KOPT-K1 (cell line): Measurements from ENCODE around the gene ABCB10.
"Not testable (repeated sequence)": the region's sequence is repeated elsewhere in the genome, so short reads cannot be mapped to it uniquely, and the experiment has no call there.

Experiments
- H3K27ac ChIP-seq: fragments of 200-600 bp; sonication (generic); 2 replicates; pipeline ENCODE4 v1.5.1; 2016; ENCODE audit warnings: antibody characterized with exemption, mild to moderate bottlenecking, low read depth, low read length; ENCODE audit not compliant: poor library complexity, severe bottlenecking
- H3K36me3 ChIP-seq: fragments of 200-600 bp; sonication (generic); 2 replicates; pipeline ENCODE4 v1.5.1; 2017; ENCODE audit warnings: antibody characterized with exemption, mild to moderate bottlenecking, low read length, moderate library complexity; ENCODE audit not compliant: insufficient read depth
- H3K9me3 ChIP-seq: fragments of 200-600 bp; sonication (generic); 2 replicates; pipeline ENCODE4 v1.5.1; 2017; ENCODE audit warnings: antibody characterized with exemption, low read length, mild to moderate bottlenecking; ENCODE audit not compliant: insufficient read depth, poor library complexity, severe bottlenecking

Gene ABCB10

DNA sequence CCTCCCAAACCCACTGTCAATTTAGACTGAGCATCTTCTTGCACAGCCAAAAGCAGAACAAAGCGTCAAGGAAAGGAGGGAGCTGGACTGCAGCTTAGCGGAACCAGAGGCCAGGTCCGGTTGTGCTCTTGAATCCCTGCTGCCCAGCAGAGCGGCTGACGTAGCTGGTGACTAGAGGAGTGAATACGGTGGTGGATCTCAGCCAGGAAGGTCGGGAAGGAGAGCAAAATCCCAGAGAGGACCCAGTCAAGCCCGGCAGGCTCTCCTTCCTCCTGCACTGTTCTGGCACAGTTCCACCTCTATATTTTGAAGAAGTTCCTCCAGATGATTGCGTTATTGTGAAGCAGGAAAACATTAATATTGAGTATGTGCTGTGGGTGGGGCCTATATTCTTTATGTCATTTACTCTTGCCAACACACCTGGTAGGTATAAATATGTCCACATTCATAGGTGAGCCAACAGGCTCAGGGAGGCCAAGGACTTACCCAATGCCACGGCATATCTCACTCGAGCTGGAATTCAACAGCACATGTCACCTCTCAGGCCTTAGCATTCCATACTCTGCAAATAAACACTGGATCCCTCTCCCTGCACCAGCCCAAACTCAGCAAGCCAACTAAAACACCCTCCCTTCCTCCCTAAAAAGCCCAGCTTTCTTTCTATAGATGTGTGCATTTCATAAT lies 23.6 kb upstream of the ABCB10 start:
- no peaks in the 10 kb centered on the region for H3K9me3 ChIP-seq
- no peak overlapping the region for H3K27ac ChIP-seq
- no peaks in the 10 kb centered on the region for H3K36me3 ChIP-seq

DNA sequence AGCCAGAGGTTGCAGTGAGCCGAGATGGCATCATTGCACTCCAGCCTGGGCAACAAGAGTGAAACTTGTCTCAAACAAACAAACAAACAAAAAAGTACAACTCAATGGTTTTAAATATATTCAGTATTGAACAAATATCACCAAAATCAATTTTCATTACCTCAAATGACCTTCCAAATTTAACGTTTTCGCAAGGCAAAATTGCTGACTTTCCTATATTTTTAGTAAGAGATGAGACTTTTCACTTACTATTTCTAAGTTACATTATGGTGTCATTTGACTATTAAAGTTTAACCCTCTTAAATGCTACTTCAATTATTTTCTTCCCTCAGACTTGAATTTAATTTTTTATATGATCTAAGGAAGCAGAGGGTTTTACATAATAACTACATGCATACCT lies 23.0 kb upstream of the ABCB10 start:
- Histone ChIP-seq H3K27ac (no peak overlapping the region), H3K9me3 (no peaks in the 10 kb centered on the region), H3K36me3 (no peaks in the 10 kb centered on the region)

DNA sequence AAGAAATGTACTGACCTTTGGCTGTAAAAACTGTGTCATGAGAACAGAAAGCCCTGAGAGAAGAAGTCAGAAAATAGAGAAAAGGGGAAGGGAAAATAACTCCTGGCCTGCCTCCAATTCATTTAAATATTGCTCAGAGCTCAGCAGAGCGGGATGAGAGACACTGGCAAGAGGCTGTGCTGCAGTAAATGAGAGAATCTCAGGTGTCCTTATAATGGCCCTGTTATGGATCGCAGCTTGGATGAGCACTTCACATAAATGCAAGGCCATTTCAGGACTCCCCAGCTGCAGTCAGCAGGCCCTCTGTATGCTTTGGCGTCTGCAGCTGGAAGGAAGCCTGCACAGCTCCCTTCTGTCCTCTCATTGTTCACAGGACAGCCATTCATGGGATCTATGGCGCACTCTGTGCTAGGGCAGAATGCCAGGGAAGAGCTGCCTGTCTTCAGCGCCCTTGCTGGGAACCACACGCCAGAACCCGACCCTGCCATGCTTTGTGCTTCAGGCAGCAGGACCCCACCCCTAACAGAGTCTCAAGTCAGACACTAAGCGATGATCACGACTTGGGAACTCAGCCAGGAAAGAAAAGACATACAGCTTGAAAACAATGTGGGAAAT lies 20.7 kb upstream of the ABCB10 start:
- Histone ChIP-seq H3K36me3 (no peaks in the 10 kb centered on the region), H3K9me3 (no peaks in the 10 kb centered on the region), H3K27ac (no peak overlapping the region)

DNA sequence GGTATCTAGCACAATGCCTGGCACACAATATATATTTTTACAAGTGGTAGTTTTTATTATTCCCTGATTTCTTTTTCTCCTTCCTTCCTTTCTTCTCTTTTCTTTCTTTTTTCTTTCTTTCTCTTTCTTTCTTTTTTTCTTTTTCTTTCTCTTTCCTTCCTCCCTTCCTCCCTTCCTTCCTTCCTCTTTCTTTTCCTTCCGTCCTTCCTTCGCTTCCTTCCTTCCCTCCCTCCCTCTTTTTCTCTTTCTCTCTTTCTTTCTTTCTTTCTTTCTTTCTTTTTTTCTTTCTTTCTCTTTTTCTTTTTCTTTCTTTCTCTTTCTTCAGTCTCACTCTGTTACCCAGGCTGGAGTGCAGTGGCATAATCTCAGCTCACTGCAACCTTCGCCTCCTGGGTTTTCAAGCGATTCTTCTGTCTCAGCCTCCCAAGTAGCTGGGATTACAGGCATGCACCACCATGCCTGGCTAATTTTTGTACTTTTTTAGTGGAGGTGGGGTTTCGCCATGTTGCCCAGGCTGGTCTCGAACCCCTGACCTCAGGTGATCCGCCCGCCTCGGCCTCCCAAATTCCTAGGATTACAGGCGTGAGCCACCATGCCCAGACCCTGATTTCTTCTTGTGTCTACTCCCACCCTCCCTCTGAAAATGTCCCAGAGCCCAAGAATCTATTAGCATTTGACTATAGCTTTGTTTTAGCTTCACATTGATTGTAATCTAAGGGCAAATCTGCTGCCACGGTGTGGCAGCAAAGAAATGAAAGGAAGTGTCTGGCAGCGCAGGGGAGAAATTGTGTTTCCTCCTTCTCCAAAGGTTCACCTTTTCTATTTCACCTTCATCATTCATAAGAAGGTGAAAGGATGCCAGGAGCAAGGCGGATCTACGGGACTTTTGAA lies 19.9 kb upstream of the ABCB10 start:
- Histone ChIP-seq H3K36me3 (no peaks in the 10 kb centered on the region), H3K27ac (no peak overlapping the region), H3K9me3 (no peaks in the 10 kb centered on the region)

DNA sequence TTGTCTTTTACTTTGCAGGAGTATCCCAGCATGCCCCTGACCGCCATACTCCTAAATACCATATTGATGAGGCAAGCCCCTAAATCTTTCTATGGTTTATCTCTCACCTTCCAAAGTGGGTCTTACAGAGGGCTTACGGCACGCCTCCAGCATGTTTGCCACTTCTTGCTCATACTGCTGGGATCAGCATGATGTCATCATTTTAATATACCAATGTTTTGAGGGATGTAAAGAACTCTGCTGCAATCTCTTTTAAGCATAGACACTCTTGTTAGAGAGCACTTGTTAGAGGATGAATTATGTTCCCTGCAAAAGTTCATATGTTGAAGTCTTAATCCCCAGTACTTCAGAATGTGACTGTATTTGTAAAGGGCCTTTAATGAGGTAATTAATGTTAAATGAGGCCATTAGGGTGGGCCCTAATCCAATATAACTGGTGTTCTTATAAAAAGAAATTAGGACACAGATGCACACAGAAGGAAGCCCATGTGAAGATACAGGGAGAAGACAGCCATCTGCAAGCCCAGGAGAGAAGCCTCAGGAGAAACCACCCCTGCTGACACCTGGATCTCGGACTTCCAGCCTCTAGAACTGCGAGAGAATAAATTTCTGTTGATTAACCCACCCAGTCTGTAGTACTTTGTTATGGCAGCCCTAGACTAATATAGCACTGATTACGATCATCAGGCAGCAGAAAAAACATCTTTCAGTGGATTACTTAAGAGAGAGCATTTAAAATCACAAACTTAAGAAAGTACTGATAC lies 16.4 kb upstream of the ABCB10 start:
- no peaks in the 10 kb centered on the region for H3K36me3 ChIP-seq
- H3K9me3 ChIP-seq = no peaks in the 10 kb centered on the region
- H3K27ac ChIP-seq = no peak overlapping the region

DNA sequence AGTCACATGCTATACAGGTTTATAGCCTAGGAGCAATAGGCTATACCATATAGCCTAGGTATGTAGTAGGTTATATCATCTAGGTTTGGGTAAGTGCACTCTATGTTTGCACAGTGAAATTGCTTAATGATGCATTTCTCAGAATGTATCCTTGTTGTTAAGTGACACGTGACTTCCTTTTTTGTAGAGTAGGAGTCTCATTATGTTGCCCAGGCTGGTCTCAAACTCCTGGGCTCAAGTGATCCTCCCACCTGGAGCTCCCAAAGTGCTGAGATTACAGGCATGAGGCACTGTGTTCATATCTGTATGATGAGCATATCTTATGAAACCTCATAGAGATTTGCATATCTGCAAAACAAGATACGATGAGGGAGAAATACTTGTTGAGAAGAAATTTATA lies 13.8 kb upstream of the ABCB10 start:
- Histone ChIP-seq H3K27ac (no peak overlapping the region), H3K9me3 (no peaks in the 10 kb centered on the region), H3K36me3 (no peaks in the 10 kb centered on the region)

DNA sequence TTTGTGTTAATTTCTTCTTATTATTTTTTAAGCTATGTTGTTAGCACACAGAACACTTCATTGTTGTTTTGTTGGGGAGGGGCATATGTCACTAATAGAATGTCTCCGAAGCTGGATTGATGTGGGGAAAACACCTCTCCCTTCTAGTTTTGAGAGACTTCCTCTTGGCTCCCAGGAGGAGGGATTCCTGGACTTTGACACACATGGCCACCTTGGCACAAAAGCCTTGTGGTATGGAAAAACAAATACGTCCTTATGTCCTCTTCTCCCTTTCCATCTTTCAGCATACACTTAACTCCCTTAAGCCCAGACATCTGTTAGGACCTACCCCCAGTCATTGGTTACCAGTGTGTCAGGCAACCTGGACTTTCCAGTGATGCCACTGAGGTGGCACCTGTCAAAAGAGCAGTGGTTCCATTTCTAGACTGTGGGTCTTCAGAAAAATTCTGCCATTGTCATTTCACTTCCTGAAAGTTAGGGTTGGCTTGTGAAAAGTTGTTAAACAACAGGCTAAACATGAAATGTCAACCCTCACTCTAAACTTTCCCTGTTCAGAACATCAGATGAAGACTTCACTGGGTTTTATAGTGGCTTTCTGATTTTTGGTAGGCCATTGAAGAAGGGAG lies 12.5 kb upstream of the ABCB10 start:
- Histone ChIP-seq H3K36me3 (no peaks in the 10 kb centered on the region), H3K9me3 (no peaks in the 10 kb centered on the region), H3K27ac (no peak overlapping the region)

DNA sequence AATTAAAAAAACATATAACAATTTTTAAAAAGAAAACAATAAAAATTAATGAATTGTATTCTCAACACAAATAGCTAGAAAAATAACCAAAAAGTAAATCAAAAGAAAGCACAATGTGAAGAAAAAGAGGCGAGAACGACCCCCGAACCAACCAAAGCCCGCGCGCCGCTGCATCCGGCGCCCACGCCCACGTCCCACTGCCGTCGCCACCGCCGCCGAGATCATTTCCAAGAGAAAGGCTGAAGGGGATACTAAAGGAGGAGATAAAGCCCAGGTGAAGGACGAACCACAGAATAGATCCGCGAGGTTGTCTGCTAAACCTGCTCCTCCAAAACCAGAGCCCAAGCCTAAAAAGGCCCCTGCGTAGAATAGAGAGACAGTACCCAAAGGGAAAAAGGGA lies 11.8 kb upstream of the ABCB10 start:
- no peaks in the 10 kb centered on the region for H3K36me3 ChIP-seq
- H3K27ac ChIP-seq = no peak overlapping the region
- no peaks in the 10 kb centered on the region for H3K9me3 ChIP-seq

DNA sequence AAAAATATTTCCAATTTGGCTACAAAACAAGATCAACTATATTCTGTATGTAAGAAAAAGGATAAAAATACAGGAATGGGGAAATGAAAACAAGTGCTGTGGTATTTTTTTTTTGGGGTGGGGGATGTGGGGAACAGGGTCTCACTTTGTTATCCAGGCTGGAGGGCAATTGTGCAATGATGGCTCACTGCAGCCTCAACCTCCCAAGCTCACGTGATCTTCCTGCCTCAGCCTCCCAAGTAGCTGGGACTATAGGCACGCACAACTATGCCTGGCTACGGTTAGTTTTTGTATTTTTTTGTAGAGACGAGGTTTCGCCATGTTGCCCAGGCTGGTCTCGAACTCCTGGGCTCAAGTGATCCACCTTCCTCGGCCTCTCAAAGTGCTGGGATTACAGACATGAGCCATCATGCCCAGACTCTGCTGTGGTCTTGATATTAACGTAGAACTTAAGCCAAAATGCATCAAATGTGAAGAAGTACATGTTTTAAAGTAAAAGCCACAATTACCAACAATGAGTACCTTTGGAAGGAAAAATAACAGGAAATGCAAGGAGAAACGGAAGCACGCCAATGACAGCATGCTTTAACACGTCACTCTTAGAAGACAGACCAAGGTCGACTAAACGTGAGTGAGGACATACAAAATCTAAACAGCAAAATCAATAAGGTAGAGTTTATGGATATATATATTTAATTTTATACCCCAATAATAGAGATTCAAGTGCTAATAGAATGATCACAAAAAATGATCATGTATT lies 8.8 kb upstream of the ABCB10 start:
- no peak overlapping the region for H3K27ac ChIP-seq
- H3K9me3 ChIP-seq = no peaks in the 10 kb centered on the region
- no peaks in the 10 kb centered on the region for H3K36me3 ChIP-seq

DNA sequence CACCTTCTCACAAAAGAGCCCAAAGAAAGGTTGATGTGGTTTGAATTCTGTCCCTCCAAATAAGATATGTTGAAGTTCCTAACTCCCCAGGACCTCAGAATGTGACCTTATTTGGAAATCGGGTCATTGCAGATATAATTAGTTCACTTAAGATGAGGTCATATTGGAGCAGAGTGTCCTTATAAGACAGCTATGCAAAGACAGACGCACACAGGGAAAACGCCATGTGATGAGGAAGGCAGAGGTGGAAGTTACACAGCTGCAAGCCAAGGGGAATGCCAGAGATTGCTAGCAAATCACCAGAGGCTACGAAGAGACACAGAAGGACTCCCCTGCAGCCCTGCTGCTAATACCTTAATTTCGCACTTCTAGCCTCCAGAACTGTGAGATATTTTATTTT lies 5.2 kb upstream of the ABCB10 start:
- Histone ChIP-seq H3K9me3 (no peaks in the 10 kb centered on the region), H3K27ac (no peak overlapping the region), H3K36me3 (no peaks in the 10 kb centered on the region)

DNA sequence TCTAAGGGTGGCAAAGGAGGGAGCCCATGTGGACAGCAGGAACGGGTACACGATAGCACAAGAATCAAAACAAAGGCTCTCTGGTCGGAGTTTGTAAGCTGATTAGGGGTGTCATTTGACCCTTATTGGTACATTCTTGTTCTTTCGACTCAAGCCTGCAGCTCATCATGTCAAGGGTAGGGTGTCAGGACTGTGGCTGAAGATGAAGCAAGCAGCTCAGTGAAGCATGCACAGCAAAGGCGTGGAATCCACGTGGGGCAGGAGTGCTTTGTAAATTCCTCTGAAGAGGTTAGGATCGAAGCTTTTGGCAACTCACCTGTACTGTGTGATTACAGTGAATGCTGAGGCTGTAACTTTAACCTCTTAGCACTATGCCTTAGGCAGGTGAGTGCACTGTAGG lies 4.7 kb upstream of the ABCB10 start:
- no peaks in the 10 kb centered on the region for H3K36me3 ChIP-seq
- no peak overlapping the region for H3K27ac ChIP-seq
- H3K9me3 ChIP-seq = no peaks in the 10 kb centered on the region

DNA sequence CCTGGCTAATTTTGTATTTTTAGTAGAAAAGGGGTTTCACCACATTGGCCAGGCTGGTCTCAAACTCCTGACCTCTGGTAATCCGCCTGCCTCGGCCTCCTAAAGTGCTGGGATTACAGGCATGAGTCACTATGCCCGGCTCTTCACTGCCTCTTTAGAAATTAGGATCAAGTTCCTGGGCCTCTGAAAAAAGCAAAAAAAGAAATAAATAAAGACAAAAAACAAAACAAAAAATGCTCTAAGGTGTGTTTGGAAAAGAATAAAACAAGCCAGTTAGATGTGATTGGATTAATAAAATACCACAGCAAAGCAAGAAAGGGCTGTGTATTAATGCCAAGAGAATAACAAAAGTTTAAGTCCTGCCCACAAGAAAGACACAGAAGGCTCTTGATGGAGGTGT lies 4.2 kb upstream of the ABCB10 start:
- H3K27ac ChIP-seq = no peak overlapping the region

DNA sequence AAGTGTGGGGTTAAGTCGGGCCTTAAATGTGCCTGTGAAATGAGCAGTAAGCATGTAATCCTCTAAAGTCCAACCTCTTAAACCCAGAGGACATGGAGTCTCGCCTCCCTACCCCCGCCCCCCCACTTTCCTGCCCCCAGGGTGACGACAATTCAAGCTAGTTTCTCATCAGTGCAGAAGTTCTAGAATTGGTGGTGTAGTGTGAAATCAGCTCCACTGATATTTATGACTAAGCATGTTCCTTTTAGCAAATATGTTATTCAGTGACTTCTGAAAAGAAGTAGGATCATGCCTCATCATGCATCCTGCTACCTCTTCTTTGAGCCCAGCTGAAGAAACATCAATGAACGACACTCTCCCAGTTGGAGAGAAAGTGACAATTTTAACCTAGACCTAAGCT lies 2.6 kb upstream of the ABCB10 start:
- Histone ChIP-seq H3K9me3 (no peaks in the 10 kb centered on the region), H3K27ac (no peak overlapping the region), H3K36me3 (no peaks in the 10 kb centered on the region)

More for the DNA sequence above, 4.2 kb upstream of the ABCB10 start:
- no peaks in the 10 kb centered on the region for H3K9me3 ChIP-seq
- no peaks in the 10 kb centered on the region for H3K36me3 ChIP-seq

DNA sequence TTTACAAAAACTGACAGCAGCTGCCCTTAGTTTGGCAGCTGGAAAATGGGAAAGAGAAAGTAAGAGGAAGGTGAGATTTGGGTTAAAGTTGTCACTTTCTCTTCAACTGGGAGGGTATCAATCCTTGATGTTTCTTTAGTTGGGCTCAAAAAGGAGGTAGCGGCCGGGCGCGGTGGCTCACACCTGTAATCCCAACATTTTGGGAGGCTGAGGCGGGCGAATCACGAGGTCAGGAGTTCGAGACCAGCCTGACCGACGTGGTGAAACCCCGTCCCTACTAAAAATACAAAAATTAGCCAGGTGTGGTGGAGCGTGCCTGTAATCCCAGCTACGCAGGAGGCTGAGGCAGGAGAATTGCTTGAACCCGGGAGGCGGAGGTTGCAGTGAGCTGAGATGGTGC lies 1.6 kb upstream of the ABCB10 start:
- not testable (repeated sequence) for H3K9me3 ChIP-seq, H3K27ac ChIP-seq, H3K36me3 ChIP-seq
